GM13977 (cell line): ENCODE data around the gene STK11IP.
A peak's percentile ranks its signal among the peaks of the same experiment; 100 is the strongest.

ENCODE experiments used
- DNase-seq: peaks from one replicate; pipeline ENCODE4 v3.0.0; 2012; ENCODE audit warnings: low spot score
- in situ Hi-C: fragments of 300-500 bp; cut with MboI; formaldehyde crosslinking; loops from one replicate; pipeline ENCODE4 v1.12.0; 2022; ENCODE audit warnings: low sequenced_read_pairs, low pct_unique_long_range_greater_than_20kb, mixed read lengths, inconsistent platforms; ENCODE audit not compliant: unreplicated experiment
- TF ChIP-seq, protein P1 (sequence below): IDR thresholded peaks from 2 replicates; pipeline ENCODE4 v1.5.1; 2012; ENCODE audit warnings: mild to moderate bottlenecking, control low read depth; ENCODE audit not compliant: insufficient read depth; ENCODE audit errors: extremely low read depth, missing control alignments

Gene STK11IP

DNA sequence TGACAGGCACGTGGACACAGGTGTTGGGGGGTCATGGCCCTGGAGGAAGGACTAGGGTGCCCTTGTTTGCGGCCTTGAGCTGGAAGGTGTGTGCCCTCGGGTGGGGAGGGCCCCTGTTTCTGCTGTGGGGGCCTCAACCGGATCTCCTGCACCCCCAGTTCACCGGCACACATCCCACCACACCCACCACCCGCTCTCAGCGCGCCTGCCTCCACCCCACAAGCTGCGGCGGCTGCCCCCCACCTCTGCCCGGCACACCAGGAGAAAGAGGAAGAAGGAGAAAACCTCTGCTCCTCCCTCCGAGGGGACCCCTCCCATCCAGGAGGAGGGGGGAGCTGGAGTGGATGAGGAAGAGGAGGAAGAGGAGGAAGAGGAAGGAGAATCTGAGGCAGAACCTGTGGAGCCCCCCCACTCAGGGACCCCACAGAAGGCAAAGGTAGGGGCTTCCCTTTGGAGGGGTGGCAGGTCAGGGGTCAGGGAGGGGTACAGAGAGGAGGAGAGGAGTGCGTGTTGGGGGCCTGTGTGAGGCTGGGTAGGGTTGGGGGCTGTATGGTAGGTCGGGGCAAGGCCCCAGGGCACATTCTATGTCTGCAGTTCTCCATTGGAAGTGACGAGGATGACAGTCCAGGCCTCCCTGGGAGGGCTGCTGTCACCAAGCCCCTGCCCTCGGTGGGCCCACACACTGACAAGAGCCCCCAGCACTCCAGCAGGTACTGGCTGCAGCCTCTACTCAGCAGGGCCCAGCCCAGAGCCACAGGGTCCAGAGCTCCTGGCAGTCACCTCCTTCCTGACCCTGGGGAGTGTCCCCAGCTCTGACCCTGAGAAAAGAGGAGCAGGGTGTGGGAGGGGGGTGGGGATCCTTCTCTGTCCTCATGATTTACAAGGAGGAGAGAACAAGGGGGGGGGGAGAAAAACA is 31.6 kb downstream of the STK11IP start:
- DNase-seq: no peak
- TF ChIP-seq, protein P1, sequence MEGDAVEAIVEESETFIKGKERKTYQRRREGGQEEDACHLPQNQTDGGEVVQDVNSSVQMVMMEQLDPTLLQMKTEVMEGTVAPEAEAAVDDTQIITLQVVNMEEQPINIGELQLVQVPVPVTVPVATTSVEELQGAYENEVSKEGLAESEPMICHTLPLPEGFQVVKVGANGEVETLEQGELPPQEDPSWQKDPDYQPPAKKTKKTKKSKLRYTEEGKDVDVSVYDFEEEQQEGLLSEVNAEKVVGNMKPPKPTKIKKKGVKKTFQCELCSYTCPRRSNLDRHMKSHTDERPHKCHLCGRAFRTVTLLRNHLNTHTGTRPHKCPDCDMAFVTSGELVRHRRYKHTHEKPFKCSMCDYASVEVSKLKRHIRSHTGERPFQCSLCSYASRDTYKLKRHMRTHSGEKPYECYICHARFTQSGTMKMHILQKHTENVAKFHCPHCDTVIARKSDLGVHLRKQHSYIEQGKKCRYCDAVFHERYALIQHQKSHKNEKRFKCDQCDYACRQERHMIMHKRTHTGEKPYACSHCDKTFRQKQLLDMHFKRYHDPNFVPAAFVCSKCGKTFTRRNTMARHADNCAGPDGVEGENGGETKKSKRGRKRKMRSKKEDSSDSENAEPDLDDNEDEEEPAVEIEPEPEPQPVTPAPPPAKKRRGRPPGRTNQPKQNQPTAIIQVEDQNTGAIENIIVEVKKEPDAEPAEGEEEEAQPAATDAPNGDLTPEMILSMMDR: no peak
- in situ Hi-C loops: no loop called here

DNA sequence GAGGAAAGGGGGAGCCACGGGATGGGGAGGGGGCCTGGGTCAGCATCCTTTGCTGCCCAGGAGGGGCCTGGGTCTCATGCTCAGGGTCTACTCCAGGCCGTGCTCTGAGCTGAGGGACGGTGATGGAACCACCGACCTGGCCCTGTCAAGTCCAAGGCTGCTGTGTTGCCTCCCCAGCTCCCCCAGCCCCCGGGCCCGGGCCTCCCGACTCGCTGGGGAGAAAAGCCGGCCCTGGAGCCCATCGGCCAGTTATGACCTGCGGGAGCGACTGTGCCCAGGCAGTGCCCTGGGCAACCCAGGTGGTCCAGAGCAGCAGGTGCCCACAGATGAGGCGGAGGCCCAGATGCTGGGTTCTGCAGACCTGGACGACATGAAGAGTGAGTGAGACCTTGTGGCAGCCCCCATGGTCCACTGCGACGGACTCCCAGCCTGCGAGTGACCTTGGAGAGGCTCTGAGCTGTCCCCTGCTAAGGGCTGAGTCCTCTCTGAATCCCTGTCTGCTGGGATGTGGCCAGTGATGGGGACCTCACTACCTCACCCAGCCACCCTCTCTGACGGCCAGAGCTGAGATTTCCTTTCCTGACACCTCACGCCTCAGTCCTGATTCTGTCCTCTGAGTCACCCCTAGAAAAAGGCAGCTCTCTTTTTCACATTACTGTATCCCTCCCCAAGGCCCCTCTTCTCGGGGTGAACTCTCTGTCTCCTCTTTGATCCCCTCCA is 32.5 kb downstream of the STK11IP start:
- TF ChIP-seq, protein P1: no peak
- no peak for DNase-seq
- in situ Hi-C loops: no loop called here

DNA sequence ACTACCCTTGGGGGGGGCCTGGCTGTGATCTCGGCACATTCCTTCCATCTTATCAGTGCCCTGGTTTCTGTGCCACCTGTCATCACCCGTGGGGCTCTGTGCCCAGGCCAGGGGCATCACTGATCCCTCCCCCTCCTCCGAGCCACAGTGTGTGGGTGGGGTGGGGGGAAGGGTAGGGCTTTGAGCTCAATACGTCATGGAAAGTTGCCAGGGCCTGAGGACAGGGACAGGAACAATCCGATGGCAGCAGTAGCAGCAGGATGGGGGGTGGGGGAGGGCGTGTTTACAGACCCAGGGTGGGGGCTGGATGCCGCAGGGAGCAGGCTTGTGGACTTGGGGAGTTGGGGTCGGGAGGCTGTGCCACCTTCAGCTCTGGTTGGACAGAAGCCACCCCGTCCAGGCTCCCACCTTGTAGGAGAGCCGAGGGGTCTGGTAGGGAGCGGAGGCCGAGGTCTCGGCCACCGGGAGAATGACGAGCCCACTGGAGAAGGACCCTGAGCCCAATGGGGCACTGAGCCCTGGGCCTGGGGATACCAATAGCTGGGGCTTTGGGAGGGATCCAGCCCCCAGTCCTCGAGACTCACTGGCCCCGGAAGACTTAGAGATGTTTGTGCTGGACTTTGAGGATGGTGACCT is 33.2 kb downstream of the STK11IP start:
- TF ChIP-seq, protein P1: no peak
- no peak for DNase-seq
- in situ Hi-C loops: no loop called here

DNA sequence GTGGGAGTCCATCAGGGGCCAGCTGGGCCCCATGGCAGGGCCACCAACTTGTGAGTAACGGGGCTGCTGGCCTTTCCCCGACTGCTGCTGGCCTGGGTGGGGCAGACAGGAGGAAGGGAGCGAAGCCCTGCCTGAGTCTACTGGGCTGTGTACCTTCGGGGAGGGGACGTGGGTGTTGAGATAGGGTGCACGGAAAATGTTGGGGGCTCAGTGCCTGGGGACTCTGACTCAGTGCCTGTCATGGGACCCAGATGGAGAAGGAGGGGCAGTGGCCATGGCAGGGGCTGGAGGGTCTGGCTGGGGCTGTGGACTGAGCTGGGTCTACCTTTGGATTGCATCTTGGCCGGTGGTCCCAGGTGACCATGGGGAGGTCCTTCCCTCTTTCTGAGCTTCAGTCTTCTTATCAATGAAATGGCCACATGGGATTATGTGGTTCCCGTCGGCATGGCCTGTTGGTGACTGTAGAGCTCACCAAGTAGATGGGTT is 33.8 kb downstream of the STK11IP start:
- DNase-seq: no peak
- in situ Hi-C loops: no loop called here
- TF ChIP-seq, protein P1: no peak

DNA sequence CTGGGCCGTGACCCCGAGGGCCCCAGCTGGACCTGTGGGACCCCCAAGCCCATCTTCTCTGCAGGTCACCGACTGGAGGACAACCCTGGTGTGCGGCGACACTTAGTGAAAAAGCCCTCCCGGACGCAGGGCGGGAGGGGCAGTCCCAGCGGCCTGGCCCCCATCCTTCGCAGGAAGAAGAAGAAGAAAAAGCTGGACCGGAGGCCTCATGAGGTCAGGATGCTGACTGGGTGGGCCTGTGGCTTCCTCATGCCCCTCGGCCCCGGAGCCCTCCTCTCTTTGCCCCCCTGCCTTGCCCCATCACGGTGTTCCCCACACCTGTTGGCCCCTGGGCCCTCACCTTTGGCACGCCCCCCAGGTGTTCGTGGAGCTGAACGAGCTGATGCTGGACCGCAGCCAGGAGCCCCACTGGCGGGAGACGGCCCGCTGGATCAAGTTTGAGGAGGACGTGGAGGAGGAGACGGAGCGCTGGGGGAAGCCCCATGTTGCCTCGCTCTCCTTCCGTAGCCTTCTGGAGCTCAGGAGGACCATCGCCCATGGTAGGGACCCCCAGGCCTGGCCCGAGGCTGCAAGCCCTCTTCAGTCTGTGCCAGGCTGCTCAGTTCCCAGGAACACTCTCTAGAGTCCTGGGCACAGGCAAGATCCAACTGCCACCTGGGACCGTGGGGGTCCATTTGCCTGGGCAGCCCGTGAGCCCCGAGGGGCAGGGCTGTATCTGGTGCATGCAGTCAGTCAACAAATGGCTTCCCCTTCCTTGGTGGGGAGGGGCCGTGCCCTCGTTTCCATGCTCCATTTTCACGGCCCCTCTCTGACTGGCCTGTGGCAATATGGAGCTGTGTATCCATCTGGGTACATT is 34.5 kb downstream of the STK11IP start:
- TF ChIP-seq, protein P1: no peak
- in situ Hi-C loops: no loop called here
- DNase-seq: peak; percentile 19

DNA sequence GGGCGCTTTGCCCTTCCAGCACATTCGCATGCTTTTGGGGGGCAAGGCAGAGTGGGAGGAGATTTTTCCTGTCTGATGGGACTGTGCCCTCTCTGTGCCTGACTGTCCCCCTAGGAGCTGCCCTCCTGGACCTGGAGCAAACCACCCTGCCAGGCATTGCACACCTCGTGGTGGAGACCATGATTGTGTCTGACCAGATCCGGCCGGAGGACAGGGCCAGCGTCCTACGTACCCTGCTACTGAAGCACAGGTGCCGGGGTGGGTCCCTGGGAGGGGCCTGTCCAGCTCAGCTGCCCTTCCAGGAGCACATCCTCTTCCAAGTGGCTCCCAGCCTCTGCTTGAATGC is 35.1 kb downstream of the STK11IP start:
- DNase-seq: peak; percentile 20
- in situ Hi-C loops: no loop called here
- TF ChIP-seq, protein P1: no peak
